Thyroid gland (tissue), 4 donors: ENCODE data around the gene SLCO2A1. TPM values are rescaled to one million over a fixed set of nuclear protein-coding genes. Genes with fewer than 3 reads are reported as not detected.

Source experiments
- DNase-seq, 2 donors: peaks; one replicate each; pipeline ENCODE4 v3.0.0-alpha.2; 2019
- H3K27ac ChIP-seq, 3 donors: fragments of 200-600 bp; sonication (generic); 1 replicate in 2 of 3; 2 replicates in 1 of 3; pipeline ENCODE4 v1.5.1; 2016 to 2019; ENCODE audit warnings: mild to moderate bottlenecking in 1 of 3, moderate library complexity in 1 of 3
- H3K27me3 ChIP-seq: fragments of 200-600 bp; sonication (generic); one replicate; pipeline ENCODE4 v1.5.1; 2019
- H3K36me3 ChIP-seq, 2 donors: fragments of 200-600 bp; sonication (generic); one replicate each; pipeline ENCODE4 v1.5.1; 2016 to 2019
- H3K4me1 ChIP-seq, 2 donors: fragments of 200-600 bp; sonication (generic); one replicate each; pipeline ENCODE4 v1.5.1; 2017 to 2019
- H3K4me3 ChIP-seq, 3 donors: fragments of 200-600 bp; sonication (generic); replicated peaks in 1 of 3; 1 replicate in 2 of 3; 2 replicates in 1 of 3; pipeline ENCODE4 v1.5.1; 2016; ENCODE audit warnings: mild to moderate bottlenecking in 1 of 3
- H3K9me3 ChIP-seq: fragments of 200-600 bp; sonication (generic); one replicate; pipeline ENCODE4 v1.5.1; 2017
- POLR2A ChIP-seq, 2 donors: fragments of 450-650 bp; IDR thresholded peaks; one replicate each; pipeline ENCODE4 v1.6.1; 2017; ENCODE audit warnings: antibody characterized with exemption in 2 of 2, mild to moderate bottlenecking in 2 of 2, moderate library complexity in 1 of 2
- WGBS, 2 donors: methylation state at CpG; one replicate each; pipeline ENCODE4 v1.1.5; 2017; 5-methylcytosine and 5-hydroxymethylcytosine counted together
- intact Hi-C: fragments of 100-400 bp; cut with DNase I; formaldehyde crosslinking; loops from one replicate; pipeline ENCODE4 v1.15.1; 2023
- total RNA-seq, 4 donors: library from RNA; depleted of rRNA; stranded (reverse); fragments of >200 nt; gene quantifications; one replicate each; pipeline ENCODE4 v1.2.3, GENCODE V29; 2016
- TF ChIP-seq, protein P1 (sequence below), 6 experiments: fragments of 200-600 bp in 3 of 6; fragments of 450-650 bp in 3 of 6; sonication (generic) in 3 of 6; IDR thresholded peaks; one replicate each; pipeline ENCODE4 v1.5.1; 2016 to 2019; ENCODE audit warnings: antibody characterized with exemption in 6 of 6, mild to moderate bottlenecking in 2 of 6, inconsistent platforms in 1 of 6, moderate library complexity in 1 of 6

The SLCO2A1 gene
- total RNA-seq, 4 donors from 2014 or later: 26.0 to 76.6 (median 41.0) TPM

DNA sequence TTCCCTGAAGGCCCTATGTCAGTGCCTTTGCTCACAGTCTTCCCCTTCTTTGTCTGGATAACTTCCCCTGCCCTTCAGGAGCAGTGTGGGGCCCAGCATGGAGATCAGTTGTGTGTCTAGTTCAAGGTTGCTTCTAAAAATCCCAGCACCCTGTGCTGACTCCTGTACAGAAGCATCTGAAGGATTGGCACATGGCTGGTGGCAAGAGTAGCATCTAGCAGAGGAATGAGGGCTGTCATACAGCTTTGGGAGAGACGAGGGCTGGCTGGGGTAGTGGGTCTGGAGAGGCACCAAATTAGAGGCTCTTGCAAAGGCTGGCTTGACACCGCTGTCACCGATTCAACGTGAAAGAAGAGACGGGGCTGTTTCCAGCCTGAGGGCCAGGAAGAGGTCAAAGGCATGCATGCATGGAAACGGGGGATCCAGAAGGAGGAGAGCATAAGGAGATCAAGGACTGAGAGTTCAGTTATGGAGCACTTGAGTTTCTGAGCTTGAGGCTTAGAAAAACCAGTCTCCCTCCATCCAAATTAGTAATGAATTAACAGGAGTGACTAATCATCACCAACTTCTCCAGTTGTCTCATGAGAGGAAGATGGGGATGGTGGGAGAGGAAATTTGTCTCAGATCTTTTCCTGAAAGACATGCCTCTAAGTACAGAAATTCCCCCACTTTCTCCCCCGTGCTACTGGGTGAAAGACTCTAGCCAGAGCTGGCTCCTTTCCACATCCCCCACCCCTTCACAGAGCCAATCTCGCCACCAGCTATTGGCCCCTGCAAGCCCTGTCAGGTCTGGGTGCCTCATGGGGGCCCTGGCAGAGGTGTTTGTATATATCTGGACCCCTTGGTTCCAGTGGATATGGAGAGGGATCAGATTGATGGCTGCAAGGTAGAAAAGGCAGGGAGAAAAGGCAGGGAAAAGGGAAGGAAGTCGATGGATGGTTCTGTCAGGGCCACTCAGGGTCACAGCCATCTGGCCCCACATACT is 45.9 kb downstream of the SLCO2A1 start:
- Histone ChIP-seq H3K27ac (no peak overlapping the region), H3K9me3 (no peaks in the 10 kb centered on the region), H3K36me3 (no peaks in the 10 kb centered on the region), H3K4me3 (no peak overlapping the region), H3K27me3 (no peaks in the 10 kb centered on the region), H3K4me1 (peaks cover 0 to 22% of the 10 kb centered on the region in 2 donors)
- DNase-seq: no peak
- 78 to 85% methylated on average over 9 of the region's 9 CpGs for WGBS, 2 donors
- intact Hi-C loops: no loop called here
- TF ChIP-seq, protein P1, sequence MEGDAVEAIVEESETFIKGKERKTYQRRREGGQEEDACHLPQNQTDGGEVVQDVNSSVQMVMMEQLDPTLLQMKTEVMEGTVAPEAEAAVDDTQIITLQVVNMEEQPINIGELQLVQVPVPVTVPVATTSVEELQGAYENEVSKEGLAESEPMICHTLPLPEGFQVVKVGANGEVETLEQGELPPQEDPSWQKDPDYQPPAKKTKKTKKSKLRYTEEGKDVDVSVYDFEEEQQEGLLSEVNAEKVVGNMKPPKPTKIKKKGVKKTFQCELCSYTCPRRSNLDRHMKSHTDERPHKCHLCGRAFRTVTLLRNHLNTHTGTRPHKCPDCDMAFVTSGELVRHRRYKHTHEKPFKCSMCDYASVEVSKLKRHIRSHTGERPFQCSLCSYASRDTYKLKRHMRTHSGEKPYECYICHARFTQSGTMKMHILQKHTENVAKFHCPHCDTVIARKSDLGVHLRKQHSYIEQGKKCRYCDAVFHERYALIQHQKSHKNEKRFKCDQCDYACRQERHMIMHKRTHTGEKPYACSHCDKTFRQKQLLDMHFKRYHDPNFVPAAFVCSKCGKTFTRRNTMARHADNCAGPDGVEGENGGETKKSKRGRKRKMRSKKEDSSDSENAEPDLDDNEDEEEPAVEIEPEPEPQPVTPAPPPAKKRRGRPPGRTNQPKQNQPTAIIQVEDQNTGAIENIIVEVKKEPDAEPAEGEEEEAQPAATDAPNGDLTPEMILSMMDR (IDR thresholded peaks at IDR 0.05): no peak
- no peak for TF ChIP-seq POLR2A (IDR thresholded peaks at IDR 0.05)

DNA sequence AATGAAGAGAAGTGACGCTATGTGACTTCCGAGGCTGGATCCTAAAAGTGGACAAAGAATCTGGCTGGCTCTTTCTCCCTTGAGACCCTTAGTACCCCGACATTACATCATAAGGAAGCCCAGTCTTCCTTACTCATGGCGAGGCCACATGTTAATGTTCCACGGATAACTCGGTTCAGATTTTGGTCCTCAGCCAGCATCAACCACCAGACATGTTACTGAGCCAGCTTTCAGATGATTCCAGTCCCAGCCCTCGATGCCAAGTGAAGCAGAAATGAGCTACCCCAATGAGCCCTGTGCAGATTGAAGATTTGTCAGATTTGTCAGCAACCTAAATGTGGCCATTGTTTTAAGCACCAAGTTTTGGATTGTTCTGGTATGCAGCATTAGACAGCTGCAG is 46.6 kb downstream of the SLCO2A1 start:
- no peak overlapping the region for H3K4me3 ChIP-seq
- no peak for TF ChIP-seq POLR2A (IDR thresholded peaks at IDR 0.05)
- TF ChIP-seq, protein P1 (IDR thresholded peaks at IDR 0.05): no peak
- WGBS, 2 donors: 59 to 65% methylated on average over 7 of the region's 7 CpGs
- DNase-seq: peak; percentile 25 to 32
- no peak overlapping the region for H3K27ac ChIP-seq
- H3K36me3 ChIP-seq: no peaks in the 10 kb centered on the region
- no peaks in the 10 kb centered on the region for H3K9me3 ChIP-seq
- intact Hi-C loops: no loop called here
- peaks cover 0 to 22% of the 10 kb centered on the region in 2 donors for H3K4me1 ChIP-seq
- no peaks in the 10 kb centered on the region for H3K27me3 ChIP-seq

DNA sequence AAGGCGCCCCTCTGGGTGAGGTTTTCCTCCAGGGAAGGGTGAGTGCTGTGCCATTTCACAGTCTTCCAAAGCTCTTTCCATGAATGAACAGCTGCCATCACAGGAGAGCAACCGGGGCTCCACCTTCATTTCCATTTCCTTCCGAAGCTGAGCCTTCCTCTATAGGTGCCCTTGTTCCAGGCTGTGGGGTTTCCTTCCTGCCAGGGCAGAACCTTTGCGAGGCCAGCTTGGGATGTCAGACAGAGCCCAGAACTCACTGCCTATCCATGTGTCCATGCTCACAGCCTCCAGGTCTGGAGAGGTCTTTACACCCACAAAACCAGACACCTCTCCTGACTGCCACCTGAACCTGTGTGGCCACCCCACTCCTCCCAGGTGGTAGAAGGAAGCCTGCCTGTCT is 49.2 kb downstream of the SLCO2A1 start:
- intact Hi-C loops: no loop called here
- peaks cover 2 to 7% of the 10 kb centered on the region in 2 donors for H3K36me3 ChIP-seq
- no peak for DNase-seq
- H3K4me3 ChIP-seq: no peak overlapping the region
- no peaks in the 10 kb centered on the region for H3K27me3 ChIP-seq
- peaks cover 0 to 12% of the 10 kb centered on the region in 2 donors for H3K4me1 ChIP-seq
- H3K27ac ChIP-seq: peak overlapping the region in 1 of 3 donors; percentile 0
- WGBS, 2 donors: 90 to 91% methylated on average over 4 of the region's 4 CpGs
- TF ChIP-seq, protein P1 (IDR thresholded peaks at IDR 0.05): no peak
- TF ChIP-seq POLR2A (IDR thresholded peaks at IDR 0.05): no peak
- H3K9me3 ChIP-seq: no peaks in the 10 kb centered on the region

DNA sequence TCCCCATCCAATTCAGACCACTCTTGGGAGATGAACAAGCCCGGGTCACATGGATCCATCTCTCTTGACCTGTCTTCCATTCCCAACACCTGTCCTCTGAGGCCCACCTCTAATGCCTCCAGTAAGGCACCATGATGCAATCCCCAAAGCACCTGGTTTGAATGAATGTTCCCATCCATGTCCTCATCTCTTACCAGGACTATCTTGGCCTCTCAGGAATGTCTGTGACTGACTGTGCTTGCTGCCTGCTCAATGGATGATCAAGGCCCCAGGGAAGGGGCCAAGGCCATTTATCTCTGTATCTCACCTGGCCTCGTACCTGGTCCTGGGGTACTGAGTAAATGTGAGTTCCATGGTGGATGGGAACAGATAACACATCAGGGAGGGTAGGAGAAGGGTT is 49.7 kb downstream of the SLCO2A1 start:
- no peak overlapping the region for H3K27ac ChIP-seq
- TF ChIP-seq, protein P1 (IDR thresholded peaks at IDR 0.05): no peak
- no peak for TF ChIP-seq POLR2A (IDR thresholded peaks at IDR 0.05)
- peaks cover 0 to 12% of the 10 kb centered on the region in 2 donors for H3K4me1 ChIP-seq
- DNase-seq: no peak
- no peaks in the 10 kb centered on the region for H3K27me3 ChIP-seq
- peaks cover 2 to 7% of the 10 kb centered on the region in 2 donors for H3K36me3 ChIP-seq
- no peak overlapping the region for H3K4me3 ChIP-seq
- no peaks in the 10 kb centered on the region for H3K9me3 ChIP-seq
- WGBS, 2 donors: 77 to 95% methylated on average over 2 of the region's 2 CpGs
- intact Hi-C loops: no loop called here

DNA sequence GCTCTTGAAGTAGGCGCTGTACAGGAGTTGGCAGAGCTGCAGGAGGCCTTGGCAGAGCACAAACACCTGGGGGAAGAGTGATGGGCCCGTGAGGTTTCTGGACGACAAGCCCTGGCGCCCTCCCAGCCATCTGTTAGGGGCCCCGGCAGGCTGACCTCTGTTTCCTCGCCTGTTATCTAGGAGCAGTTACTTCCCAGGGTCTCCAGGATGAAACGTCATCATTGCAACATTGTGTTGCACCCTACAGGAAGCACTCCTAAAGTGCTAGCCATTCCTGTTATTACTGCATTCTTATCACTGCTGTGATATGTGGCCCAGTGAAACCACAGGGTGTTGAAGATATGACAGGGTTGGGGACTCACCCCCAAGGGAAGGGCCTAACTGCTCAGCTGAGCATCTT is 50.2 kb downstream of the SLCO2A1 start:
- Histone ChIP-seq H3K36me3 (peaks cover 2 to 7% of the 10 kb centered on the region in 2 donors), H3K4me1 (peaks cover 0 to 12% of the 10 kb centered on the region in 2 donors), H3K27me3 (no peaks in the 10 kb centered on the region), H3K27ac (no peak overlapping the region), H3K4me3 (no peak overlapping the region), H3K9me3 (no peaks in the 10 kb centered on the region)
- no peak for TF ChIP-seq POLR2A (IDR thresholded peaks at IDR 0.05)
- TF ChIP-seq, protein P1 (IDR thresholded peaks at IDR 0.05): no peak
- intact Hi-C loops: no loop called here
- peak in 1 of 2 donors; percentile 22 for DNase-seq
- 60 to 61% methylated on average over 6 to 7 of the region's 7 CpGs for WGBS, 2 donors
